ENCODE data around the gene HECTD4. TPM values are rescaled to one million over a fixed set of nuclear protein-coding genes. Genes with fewer than 3 reads are reported as not detected.
A peak's percentile ranks its signal among the peaks of the same experiment; 100 is the strongest.

Gene HECTD4
- total and polyA plus RNA-seq, 9 of the 15 experiments (the other 6 are each of a cell fraction or from before 2014, with no cell fraction given): 3.5 to 33.3 (median 13.5) TPM

GRCh38 chr12:112163471-112163991 lies 218.7 kb downstream of the HECTD4 start:
- CTCF ChIA-PET (ENCODE audit: low intra/inter-chr PET ratio): no interaction called here
- H3K9ac ChIP-seq (ENCODE audit: insufficient read depth in 1 of 2, low read depth in 2 of 2, low read length in 2 of 2): no peak overlapping the region; a peak in 1 of 4 replicates
- H3K79me2 ChIP-seq (ENCODE audit: control insufficient read depth, insufficient read depth, low read length): no peaks in the 10 kb centered on the region
- WGBS (ENCODE audit: insufficient coverage, low coverage, missing lambda C conversion rate): 89% methylated on average over 10 of the region's 22 CpGs
- DNase-seq (ENCODE audit: extremely low read depth in 1 of 4, low spot score in 3 of 4) (no peak), FAIRE-seq (no peak), ATAC-seq (no peak)
- no peaks in the 10 kb centered on the region for H3K27me3 ChIP-seq (ENCODE audit: control insufficient read depth in 2 of 2, insufficient read depth in 2 of 2, low read length in 2 of 2)
- POLR2A ChIA-PET: interaction anchor here (1.1 to 1.4 kb wide), 2 partner anchors 10 to 12 kb away, joined by 3 read pairs; no protein-coding TSS in a partner anchor
- in situ Hi-C loops (cut with MboI): no loop called here
- no peak overlapping the region for H2AFZ ChIP-seq (ENCODE audit: low read depth, low read length)
- no peaks in the 10 kb centered on the region for H4K20me1 ChIP-seq (replicated peaks; ENCODE audit: control insufficient read depth, insufficient read depth, low read length)
- peaks cover 0 to 14% of the 10 kb centered on the region in 2 experiments; a peak in 2 of 5 replicates for H3K4me1 ChIP-seq (replicated peaks in 1 of 2; ENCODE audit: control insufficient read depth in 2 of 2, insufficient read depth in 2 of 2, low read length in 2 of 2)
- no peak overlapping the region for H3K4me3 ChIP-seq
- H3K36me3 ChIP-seq (ENCODE audit: control insufficient read depth, insufficient read depth, low read length): peaks cover 41% of the 10 kb centered on the region; the same call in 2 of the 3 replicates
- intact Hi-C loops (cut with micrococcal nuclease): no loop called here
- H3K9me3 ChIP-seq (replicated peaks; ENCODE audit: control insufficient read depth, insufficient read depth, low read depth, low read length): peaks cover 9% of the 10 kb centered on the region
- H3K9me1 ChIP-seq (ENCODE audit: control insufficient read depth, insufficient read depth, low read length): no peaks in the 10 kb centered on the region
- no peak overlapping the region for H3K27ac ChIP-seq (ENCODE audit: extremely low read depth, low read depth, low read length)
- TF ChIP-seq KLF13 (tag; IDR thresholded peaks at IDR 0.05; ENCODE audit: borderline replicate concordance, low read depth): no peak
- TF ChIP-seq POLR2G (IDR thresholded peaks at IDR 0.05; ENCODE audit: low read depth, low read length): 0 out of 2 replicates have a peak, but pooled peaks have one; percentile 13
- H3K4me2 ChIP-seq (ENCODE audit: insufficient read depth, low read length): no peak overlapping the region
- no TSS peak for BruUV-seq (replicated peaks)

- peaks cover 9% of the 10 kb centered on the region for H3K9me3 ChIP-seq (replicated peaks; ENCODE audit: control insufficient read depth, insufficient read depth, low read depth, low read length)
- CTCF ChIA-PET (ENCODE audit: low intra/inter-chr PET ratio): no interaction called here
- no peak overlapping the region; a peak in 1 of 4 replicates for H3K9ac ChIP-seq (ENCODE audit: insufficient read depth in 1 of 2, low read depth in 2 of 2, low read length in 2 of 2)
- H3K4me3 ChIP-seq: no peak overlapping the region
- intact Hi-C loops (cut with micrococcal nuclease) (no loop called here), in situ Hi-C loops (cut with MboI) (no loop called here)
- DNase-seq (ENCODE audit: extremely low read depth in 1 of 4, low spot score in 3 of 4) (no peak), ATAC-seq (no peak), FAIRE-seq (no peak)
- POLR2A ChIA-PET: interaction anchor here (1.1 to 1.4 kb wide), 2 partner anchors 10 to 11 kb away, joined by 3 read pairs; no protein-coding TSS in a partner anchor
- no peaks in the 10 kb centered on the region for H4K20me1 ChIP-seq (replicated peaks; ENCODE audit: control insufficient read depth, insufficient read depth, low read length)
- H3K79me2 ChIP-seq (ENCODE audit: control insufficient read depth, insufficient read depth, low read length): no peaks in the 10 kb centered on the region
- 72% methylated on average over 6 of the region's 8 CpGs for WGBS (ENCODE audit: insufficient coverage, low coverage, missing lambda C conversion rate)
- no peak overlapping the region for H3K4me2 ChIP-seq (ENCODE audit: insufficient read depth, low read length)
- no peaks in the 10 kb centered on the region for H3K27me3 ChIP-seq (ENCODE audit: control insufficient read depth in 2 of 2, insufficient read depth in 2 of 2, low read length in 2 of 2)
- peaks cover 41% of the 10 kb centered on the region; the same call in 2 of the 3 replicates for H3K36me3 ChIP-seq (ENCODE audit: control insufficient read depth, insufficient read depth, low read length)
- no peaks in the 10 kb centered on the region for H3K9me1 ChIP-seq (ENCODE audit: control insufficient read depth, insufficient read depth, low read length)
- TF ChIP-seq HIVEP1 (CRISPR knock-in tag; IDR thresholded peaks at IDR 0.05) (no peak), COPS2 (conservative IDR thresholded peaks at IDR 0.05) (no peak), NR3C1 (CRISPR knock-in tag; IDR thresholded peaks at IDR 0.05) (no peak), POLR2G (IDR thresholded peaks at IDR 0.05; ENCODE audit: low read depth, low read length) (0 out of 2 replicates have a peak, but pooled peaks have one; percentile 3), AFF1 (IDR thresholded peaks at IDR 0.05; ENCODE audit: low read depth in 1 of 2, partially characterized antibody in 2 of 2) (no peak), ZNF384 (IDR thresholded peaks at IDR 0.05; ENCODE audit: low read depth, low read length) (no peak), EP400 (IDR thresholded peaks at IDR 0.05) (no peak), ZNF589 (CRISPR knock-in tag; IDR thresholded peaks at IDR 0.05; ENCODE audit: low read depth) (no peak), MYNN (IDR thresholded peaks at IDR 0.05) (no peak), MYNN (CRISPR knock-in tag; IDR thresholded peaks at IDR 0.05) (no peak)
- H3K4me1 ChIP-seq (replicated peaks in 1 of 2; ENCODE audit: control insufficient read depth in 2 of 2, insufficient read depth in 2 of 2, low read length in 2 of 2): peaks cover 0 to 14% of the 10 kb centered on the region in 2 experiments; a peak in 1 of 5 replicates
- no TSS peak for BruUV-seq (replicated peaks)
- H3K27ac ChIP-seq (ENCODE audit: extremely low read depth, low read depth, low read length): no peak overlapping the region
- H2AFZ ChIP-seq (ENCODE audit: low read depth, low read length): no peak overlapping the region
Observed at GRCh38 chr12:112163056-112163455, 219.2 kb downstream of the HECTD4 start.

All from K562 (cell line).